ENCODE measurements around the gene UBXN7.
"Not testable (repeated sequence)": the region's sequence is repeated elsewhere in the genome, so short reads cannot be mapped to it uniquely, and the experiment has no call there.

DNA sequence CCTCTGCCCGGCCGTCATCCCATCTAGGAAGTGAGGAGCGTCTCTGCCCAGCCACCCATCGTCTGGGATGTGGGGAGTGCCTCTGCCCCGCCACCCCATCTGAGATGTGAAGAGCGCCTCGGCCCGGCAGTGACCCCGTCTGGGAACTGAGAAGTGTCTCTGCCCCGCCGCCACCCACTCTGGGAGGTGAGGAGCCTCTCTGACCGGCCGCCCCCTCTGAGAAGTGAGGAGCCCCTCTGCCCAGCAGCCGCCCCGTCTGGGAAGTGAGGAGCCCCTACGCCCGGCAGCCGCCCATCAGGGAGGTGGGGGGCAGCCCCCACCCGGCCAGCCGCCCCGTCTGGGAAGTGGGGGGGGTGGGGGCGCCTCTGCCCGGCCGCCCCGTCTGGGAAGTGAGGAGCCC lies 46.8 kb downstream of the UBXN7 start:
- TF ChIP-seq, protein P1, sequence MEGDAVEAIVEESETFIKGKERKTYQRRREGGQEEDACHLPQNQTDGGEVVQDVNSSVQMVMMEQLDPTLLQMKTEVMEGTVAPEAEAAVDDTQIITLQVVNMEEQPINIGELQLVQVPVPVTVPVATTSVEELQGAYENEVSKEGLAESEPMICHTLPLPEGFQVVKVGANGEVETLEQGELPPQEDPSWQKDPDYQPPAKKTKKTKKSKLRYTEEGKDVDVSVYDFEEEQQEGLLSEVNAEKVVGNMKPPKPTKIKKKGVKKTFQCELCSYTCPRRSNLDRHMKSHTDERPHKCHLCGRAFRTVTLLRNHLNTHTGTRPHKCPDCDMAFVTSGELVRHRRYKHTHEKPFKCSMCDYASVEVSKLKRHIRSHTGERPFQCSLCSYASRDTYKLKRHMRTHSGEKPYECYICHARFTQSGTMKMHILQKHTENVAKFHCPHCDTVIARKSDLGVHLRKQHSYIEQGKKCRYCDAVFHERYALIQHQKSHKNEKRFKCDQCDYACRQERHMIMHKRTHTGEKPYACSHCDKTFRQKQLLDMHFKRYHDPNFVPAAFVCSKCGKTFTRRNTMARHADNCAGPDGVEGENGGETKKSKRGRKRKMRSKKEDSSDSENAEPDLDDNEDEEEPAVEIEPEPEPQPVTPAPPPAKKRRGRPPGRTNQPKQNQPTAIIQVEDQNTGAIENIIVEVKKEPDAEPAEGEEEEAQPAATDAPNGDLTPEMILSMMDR (IDR thresholded peaks at IDR 0.05) = not testable (repeated sequence)
- not testable (repeated sequence) for TF ChIP-seq POLR2A (IDR thresholded peaks at IDR 0.05)
